Measurements from ENCODE around the gene WRNIP1.

The WRNIP1 gene

GRCh38 chr6:2765166-2765895, at the start of gene WRNIP1:
WRNIP1 (plus strand) TSS chr6:2765393; CDS start chr6:2765623, 230 bp downstream.
- peak; percentile 99 for DNase-seq (ENCODE audit: low spot score)

GRCh38 chr6:2715737-2716136, 49.5 kb upstream of the WRNIP1 start:
- DNase-seq (ENCODE audit: low spot score): no peak

- DNase-seq (ENCODE audit: low spot score): no peak
Measured at GRCh38 chr6:2716936-2717700, 48.1 kb upstream of the WRNIP1 start.

GRCh38 chr6:2718334-2719092, 46.7 kb upstream of the WRNIP1 start:
- no peak for DNase-seq (ENCODE audit: low spot score)

GRCh38 chr6:2719093-2719455, 46.1 kb upstream of the WRNIP1 start:
- DNase-seq (ENCODE audit: low spot score): no peak

GRCh38 chr6:2721219-2721618, 44.0 kb upstream of the WRNIP1 start:
- DNase-seq (ENCODE audit: low spot score): no peak

GRCh38 chr6:2725364-2725988, 39.7 kb upstream of the WRNIP1 start:
- DNase-seq (ENCODE audit: low spot score): no peak

- DNase-seq (ENCODE audit: low spot score): no peak
Measured at GRCh38 chr6:2725999-2726567, 39.1 kb upstream of the WRNIP1 start.

- no peak for DNase-seq (ENCODE audit: low spot score)
Measured at GRCh38 chr6:2729921-2730320, 35.3 kb upstream of the WRNIP1 start.

GRCh38 chr6:2730353-2731107, 34.7 kb upstream of the WRNIP1 start:
- peak; percentile 39 for DNase-seq (ENCODE audit: low spot score)

- no peak for DNase-seq (ENCODE audit: low spot score)
Measured at GRCh38 chr6:2731281-2731909, 33.8 kb upstream of the WRNIP1 start.

GRCh38 chr6:2732503-2733089, 32.6 kb upstream of the WRNIP1 start:
- no peak for DNase-seq (ENCODE audit: low spot score)

GRCh38 chr6:2733324-2733723, 31.9 kb upstream of the WRNIP1 start:
- DNase-seq (ENCODE audit: low spot score): peak; percentile 42

- no peak for DNase-seq (ENCODE audit: low spot score)
Measured at GRCh38 chr6:2733736-2734480, 31.3 kb upstream of the WRNIP1 start.

GRCh38 chr6:2734488-2735166, 30.6 kb upstream of the WRNIP1 start:
- DNase-seq (ENCODE audit: low spot score): no peak

GRCh38 chr6:2737885-2738284, 27.3 kb upstream of the WRNIP1 start:
- DNase-seq (ENCODE audit: low spot score): no peak

GRCh38 chr6:2738373-2738979, 26.7 kb upstream of the WRNIP1 start:
- DNase-seq (ENCODE audit: low spot score): peak; percentile 70

- no peak for DNase-seq (ENCODE audit: low spot score)
Measured at GRCh38 chr6:2739335-2739734, 25.9 kb upstream of the WRNIP1 start.

- no peak for DNase-seq (ENCODE audit: low spot score)
Measured at GRCh38 chr6:2740581-2740980, 24.6 kb upstream of the WRNIP1 start.
